AG09309 (cell line): ENCODE measurements around the gene MEIS2.

Experiments
- DNase-seq: peaks from one replicate; pipeline ENCODE4 v3.0.0-alpha.2; 2010; ENCODE audit warnings: low read depth
- H3K4me3 ChIP-seq: 2 replicates; pipeline ENCODE4 v1.5.1; 2011; ENCODE audit warnings: mild to moderate bottlenecking, low read depth, low read length, moderate library complexity; ENCODE audit not compliant: control insufficient read depth
- CTCF ChIP-seq: IDR thresholded peaks from 2 replicates; pipeline ENCODE4 v1.5.1; 2011; ENCODE audit warnings: mild to moderate bottlenecking, low read depth, low read length, inconsistent platforms; ENCODE audit not compliant: insufficient read depth, control insufficient read depth; ENCODE audit errors: missing control alignments

The MEIS2 gene

GRCh38 chr15:36856339-36856973 is 243.9 kb downstream of the MEIS2 start:
- H3K4me3 ChIP-seq, result no peak overlapping the region
- no peak for DNase-seq
- TF ChIP-seq CTCF, result no peak

- no peak for DNase-seq
- no peak for TF ChIP-seq CTCF
Measured at GRCh38 chr15:36850864-36851263, 249.5 kb downstream of the MEIS2 start.

GRCh38 chr15:36845270-36845669 is 255.1 kb downstream of the MEIS2 start:
- no peak overlapping the region for H3K4me3 ChIP-seq
- DNase-seq, result no peak
- no peak for TF ChIP-seq CTCF

More at GRCh38 chr15:36850864-36851263, 249.5 kb downstream of the MEIS2 start:
- no peak overlapping the region for H3K4me3 ChIP-seq

GRCh38 chr15:36844534-36844998 is 255.8 kb downstream of the MEIS2 start:
- no peak for DNase-seq
- H3K4me3 ChIP-seq, result no peak overlapping the region
- peak; percentile 13 for TF ChIP-seq CTCF

GRCh38 chr15:36843822-36844221 is 256.5 kb downstream of the MEIS2 start:
- no peak overlapping the region for H3K4me3 ChIP-seq
- no peak for TF ChIP-seq CTCF
- DNase-seq, result no peak

- no peak for TF ChIP-seq CTCF
- no peak overlapping the region for H3K4me3 ChIP-seq
- DNase-seq, result no peak
Measured at GRCh38 chr15:36841193-36841592, 259.2 kb downstream of the MEIS2 start.
